ENCODE data around the gene AFDN.

- no peak for TF ChIP-seq EZH2 (IDR thresholded peaks at IDR 0.05; ENCODE audit: borderline replicate concordance, control insufficient read depth, low read depth, low read length)
- no peak for TF ChIP-seq EP300 (IDR thresholded peaks at IDR 0.05; ENCODE audit: borderline replicate concordance in 1 of 2, control insufficient read depth in 1 of 2, low read depth in 2 of 2, low read length in 2 of 2)
- no peak for TF ChIP-seq POLR2AphosphoS2 (IDR thresholded peaks at IDR 0.05; ENCODE audit: low read depth, low read length)
- no peak for TF ChIP-seq MEF2A (IDR thresholded peaks at IDR 0.05; ENCODE audit: insufficient read depth, low read depth, low read length)
- TF ChIP-seq, protein P1, sequence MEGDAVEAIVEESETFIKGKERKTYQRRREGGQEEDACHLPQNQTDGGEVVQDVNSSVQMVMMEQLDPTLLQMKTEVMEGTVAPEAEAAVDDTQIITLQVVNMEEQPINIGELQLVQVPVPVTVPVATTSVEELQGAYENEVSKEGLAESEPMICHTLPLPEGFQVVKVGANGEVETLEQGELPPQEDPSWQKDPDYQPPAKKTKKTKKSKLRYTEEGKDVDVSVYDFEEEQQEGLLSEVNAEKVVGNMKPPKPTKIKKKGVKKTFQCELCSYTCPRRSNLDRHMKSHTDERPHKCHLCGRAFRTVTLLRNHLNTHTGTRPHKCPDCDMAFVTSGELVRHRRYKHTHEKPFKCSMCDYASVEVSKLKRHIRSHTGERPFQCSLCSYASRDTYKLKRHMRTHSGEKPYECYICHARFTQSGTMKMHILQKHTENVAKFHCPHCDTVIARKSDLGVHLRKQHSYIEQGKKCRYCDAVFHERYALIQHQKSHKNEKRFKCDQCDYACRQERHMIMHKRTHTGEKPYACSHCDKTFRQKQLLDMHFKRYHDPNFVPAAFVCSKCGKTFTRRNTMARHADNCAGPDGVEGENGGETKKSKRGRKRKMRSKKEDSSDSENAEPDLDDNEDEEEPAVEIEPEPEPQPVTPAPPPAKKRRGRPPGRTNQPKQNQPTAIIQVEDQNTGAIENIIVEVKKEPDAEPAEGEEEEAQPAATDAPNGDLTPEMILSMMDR (IDR thresholded peaks at IDR 0.05 in 2 of 3, conservative IDR thresholded peaks at IDR 0.05 in 1 of 3; ENCODE audit: control insufficient read depth in 2 of 3, extremely low read depth in 1 of 3, insufficient read depth in 1 of 3, low read depth in 3 of 3, low read length in 3 of 3), result no peak
- no peak for TF ChIP-seq YBX1 (IDR thresholded peaks at IDR 0.05)
- no peak for TF ChIP-seq EGR1 (IDR thresholded peaks at IDR 0.05; ENCODE audit: borderline replicate concordance in 1 of 2, low read depth in 2 of 2, low read length in 2 of 2)
- TF ChIP-seq POLR2AphosphoS5 (IDR thresholded peaks at IDR 0.05; ENCODE audit: low read length), result no peak
- TF ChIP-seq ZZZ3 (IDR thresholded peaks at IDR 0.05; ENCODE audit: control insufficient read depth, insufficient read length, low read depth), result no peak
- TF ChIP-seq RAD21 (IDR thresholded peaks at IDR 0.05; ENCODE audit: insufficient read depth, low read depth, low read length), result no peak
- TF ChIP-seq CEBPB (IDR thresholded peaks at IDR 0.05; ENCODE audit: borderline replicate concordance in 1 of 2, low read depth in 2 of 2, low read length in 2 of 2), result no peak
- no peak for TF ChIP-seq SUPT20H (IDR thresholded peaks at IDR 0.05; ENCODE audit: borderline replicate concordance, control insufficient read depth, low read depth, low read length)
- TF ChIP-seq MTA2 (IDR thresholded peaks at IDR 0.05; ENCODE audit: low read depth), result no peak
- TF ChIP-seq, protein P2, sequence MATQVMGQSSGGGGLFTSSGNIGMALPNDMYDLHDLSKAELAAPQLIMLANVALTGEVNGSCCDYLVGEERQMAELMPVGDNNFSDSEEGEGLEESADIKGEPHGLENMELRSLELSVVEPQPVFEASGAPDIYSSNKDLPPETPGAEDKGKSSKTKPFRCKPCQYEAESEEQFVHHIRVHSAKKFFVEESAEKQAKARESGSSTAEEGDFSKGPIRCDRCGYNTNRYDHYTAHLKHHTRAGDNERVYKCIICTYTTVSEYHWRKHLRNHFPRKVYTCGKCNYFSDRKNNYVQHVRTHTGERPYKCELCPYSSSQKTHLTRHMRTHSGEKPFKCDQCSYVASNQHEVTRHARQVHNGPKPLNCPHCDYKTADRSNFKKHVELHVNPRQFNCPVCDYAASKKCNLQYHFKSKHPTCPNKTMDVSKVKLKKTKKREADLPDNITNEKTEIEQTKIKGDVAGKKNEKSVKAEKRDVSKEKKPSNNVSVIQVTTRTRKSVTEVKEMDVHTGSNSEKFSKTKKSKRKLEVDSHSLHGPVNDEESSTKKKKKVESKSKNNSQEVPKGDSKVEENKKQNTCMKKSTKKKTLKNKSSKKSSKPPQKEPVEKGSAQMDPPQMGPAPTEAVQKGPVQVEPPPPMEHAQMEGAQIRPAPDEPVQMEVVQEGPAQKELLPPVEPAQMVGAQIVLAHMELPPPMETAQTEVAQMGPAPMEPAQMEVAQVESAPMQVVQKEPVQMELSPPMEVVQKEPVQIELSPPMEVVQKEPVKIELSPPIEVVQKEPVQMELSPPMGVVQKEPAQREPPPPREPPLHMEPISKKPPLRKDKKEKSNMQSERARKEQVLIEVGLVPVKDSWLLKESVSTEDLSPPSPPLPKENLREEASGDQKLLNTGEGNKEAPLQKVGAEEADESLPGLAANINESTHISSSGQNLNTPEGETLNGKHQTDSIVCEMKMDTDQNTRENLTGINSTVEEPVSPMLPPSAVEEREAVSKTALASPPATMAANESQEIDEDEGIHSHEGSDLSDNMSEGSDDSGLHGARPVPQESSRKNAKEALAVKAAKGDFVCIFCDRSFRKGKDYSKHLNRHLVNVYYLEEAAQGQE (IDR thresholded peaks at IDR 0.05; ENCODE audit: low read depth, low read length), result no peak
Observed at GRCh38 chr6:168015482-168016175, 188.9 kb downstream of the AFDN start.

All from GM12878 (cell line).